Neural progenitor cell (in vitro differentiated cells): ENCODE data around the gene TEX13C. TPM values are rescaled to one million over a fixed set of nuclear protein-coding genes. Genes with fewer than 3 reads are reported as not detected.

ENCODE experiments used
- DNase-seq: peaks from one replicate; pipeline ENCODE4 v3.0.0-alpha.2; 2016; ENCODE audit warnings: low spot score
- H2AFZ ChIP-seq: fragments of 200-600 bp; sonication (generic); replicated peaks from 2 replicates; pipeline ENCODE4 v1.6.1; 2016; ENCODE audit warnings: antibody characterized with exemption
- H3F3A ChIP-seq: fragments of 200-600 bp; sonication (generic); 2 replicates; pipeline ENCODE4 v1.6.1; 2016; ENCODE audit warnings: antibody characterized with exemption, low read depth
- H3K27ac ChIP-seq: fragments of 200-600 bp; sonication (generic); 2 replicates; pipeline ENCODE4 v1.5.1; 2016; ENCODE audit warnings: mild to moderate bottlenecking
- H3K27me3 ChIP-seq: fragments of 200-600 bp; sonication (generic); 2 replicates; pipeline ENCODE4 v1.6.1; 2016; ENCODE audit warnings: mild to moderate bottlenecking, moderate library complexity
- H3K36me3 ChIP-seq: fragments of 200-600 bp; sonication (generic); 2 replicates; pipeline ENCODE4 v1.5.1; 2016
- H3K4me1 ChIP-seq: fragments of 200-600 bp; sonication (generic); 2 replicates; pipeline ENCODE4 v1.6.1; 2016; ENCODE audit warnings: mixed run types
- H3K4me2 ChIP-seq: fragments of 200-600 bp; sonication (generic); 2 replicates; pipeline ENCODE4 v1.6.1; 2016
- H3K4me3 ChIP-seq: fragments of 200-600 bp; sonication (generic); 2 replicates; pipeline ENCODE4 v1.5.1; 2016
- H3K79me2 ChIP-seq: fragments of 200-600 bp; sonication (generic); 2 replicates; pipeline ENCODE4 v1.6.1; 2016; ENCODE audit warnings: low read depth
- H3K9ac ChIP-seq: fragments of 200-600 bp; sonication (generic); 2 replicates; pipeline ENCODE4 v1.6.1; 2016
- H3K9me3 ChIP-seq: fragments of 200-600 bp; sonication (generic); 2 replicates; pipeline ENCODE4 v1.5.1; 2016; ENCODE audit warnings: low read depth
- H4K20me1 ChIP-seq: fragments of 200-600 bp; sonication (generic); 2 replicates; pipeline ENCODE4 v1.6.1; 2016; ENCODE audit warnings: low read depth
- H3K27ac Mint-ChIP-seq: 3 replicates; pipeline ENCODE4 v1.8.0; 2021; ENCODE audit warnings: mixed read lengths
- H3K27me3 Mint-ChIP-seq: 2 replicates; pipeline ENCODE4 v1.8.0; 2022; ENCODE audit warnings: low read depth, mild to moderate bottlenecking, inconsistent platforms, moderate library complexity, mixed read lengths; ENCODE audit not compliant: insufficient read depth
- H3K36me3 Mint-ChIP-seq: 3 replicates; pipeline ENCODE4 v1.8.0; 2021; ENCODE audit warnings: mixed read lengths
- H3K4me1 Mint-ChIP-seq: 3 replicates; pipeline ENCODE4 v1.8.0; 2021; ENCODE audit warnings: mixed read lengths
- H3K4me3 Mint-ChIP-seq: 3 replicates; pipeline ENCODE4 v1.8.0; 2021; ENCODE audit warnings: mild to moderate bottlenecking, moderate library complexity, mixed read lengths
- H3K9me3 Mint-ChIP-seq: 3 replicates; pipeline ENCODE4 v1.8.0; 2020; ENCODE audit warnings: mixed read lengths
- EZH2 ChIP-seq: fragments of 200-600 bp; sonication (generic); IDR thresholded peaks from 2 replicates; pipeline ENCODE4 v1.6.1; 2017; ENCODE audit warnings: antibody characterized with exemption, mild to moderate bottlenecking, moderate library complexity
- EZH2phosphoT487 ChIP-seq: fragments of 200-600 bp; sonication (generic); IDR thresholded peaks from 2 replicates; pipeline ENCODE4 v1.6.1; 2017; ENCODE audit warnings: antibody characterized with exemption
- total RNA-seq: library from RNA; depleted of rRNA; stranded (reverse); fragments of >200 nt; gene quantifications from 2 replicates; pipeline ENCODE4 v1.2.3, GENCODE V29; 2015; ENCODE audit warnings: low replicate concordance
- TF ChIP-seq, protein P1 (sequence below): fragments of 200-600 bp; sonication (generic); IDR thresholded peaks from 2 replicates; pipeline ENCODE4 v1.5.1; 2017; ENCODE audit warnings: antibody characterized with exemption, mild to moderate bottlenecking

TEX13C gene
- total RNA-seq, 1 donor from 2014 or later, result not detected

DNA sequence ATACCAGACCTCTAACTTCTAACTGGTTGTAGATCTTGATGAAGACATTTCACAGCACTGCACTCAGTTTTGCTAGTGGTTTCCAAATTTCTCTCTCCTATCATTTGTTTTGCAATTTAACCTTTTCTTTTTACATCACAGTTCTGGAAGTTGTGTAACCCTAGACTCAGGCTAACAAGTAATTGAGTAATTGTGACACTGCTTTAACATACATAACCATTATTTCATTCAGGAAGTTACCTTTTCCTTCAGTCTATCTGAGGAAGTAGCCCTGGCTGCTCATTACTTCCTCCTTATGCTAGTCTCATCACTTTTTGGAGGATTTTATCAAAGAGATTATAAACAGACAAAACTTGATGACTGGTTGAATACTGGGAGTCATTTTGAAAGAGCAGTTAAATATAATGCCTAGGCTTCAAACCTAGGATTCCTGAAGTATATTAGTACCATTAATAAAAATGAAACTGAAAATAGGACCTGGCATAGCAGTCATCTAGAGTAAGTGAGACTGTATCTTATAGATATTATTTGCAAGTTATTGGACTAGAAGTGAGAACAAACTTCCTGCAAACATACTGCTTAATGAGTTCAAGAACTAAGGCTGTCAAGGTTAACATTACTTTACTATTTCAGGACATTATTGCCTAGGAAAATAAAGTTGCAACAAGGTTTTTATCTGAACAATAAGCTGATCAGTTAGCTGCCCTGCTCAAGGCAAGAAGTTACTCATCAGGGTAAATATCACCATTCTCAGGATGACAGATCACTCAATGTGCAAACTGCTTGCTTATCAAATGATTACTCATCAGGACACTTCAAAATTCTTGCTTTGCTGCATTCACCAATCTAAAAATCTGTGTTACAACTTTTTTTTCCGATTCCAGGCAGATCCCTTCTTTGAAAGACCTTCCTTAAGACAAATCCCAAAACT, 25.6 kb upstream of the TEX13C start:
- Histone ChIP-seq H3K4me1 (no peaks in the 10 kb centered on the region), H3F3A (no peaks in the 10 kb centered on the region), H3K4me3 (no peak overlapping the region), H3K4me2 (no peak overlapping the region), H3K9ac (no peak overlapping the region), H3K36me3 (no peaks in the 10 kb centered on the region), H3K9me3 (no peaks in the 10 kb centered on the region), H3K27me3 (no peaks in the 10 kb centered on the region), H3K27ac (no peak overlapping the region), H3K79me2 (no peaks in the 10 kb centered on the region), H2AFZ (no peak overlapping the region), H4K20me1 (no peaks in the 10 kb centered on the region)
- Mint-ChIP-seq H3K27ac (no peak overlapping the region), H3K9me3 (no peaks in the 10 kb centered on the region), H3K36me3 (no peaks in the 10 kb centered on the region), H3K4me1 (peaks cover 2% of the 10 kb centered on the region), H3K27me3 (no peaks in the 10 kb centered on the region), H3K4me3 (no peak overlapping the region)
- TF ChIP-seq EZH2, result no peak
- TF ChIP-seq EZH2phosphoT487, result no peak
- TF ChIP-seq, protein P1, sequence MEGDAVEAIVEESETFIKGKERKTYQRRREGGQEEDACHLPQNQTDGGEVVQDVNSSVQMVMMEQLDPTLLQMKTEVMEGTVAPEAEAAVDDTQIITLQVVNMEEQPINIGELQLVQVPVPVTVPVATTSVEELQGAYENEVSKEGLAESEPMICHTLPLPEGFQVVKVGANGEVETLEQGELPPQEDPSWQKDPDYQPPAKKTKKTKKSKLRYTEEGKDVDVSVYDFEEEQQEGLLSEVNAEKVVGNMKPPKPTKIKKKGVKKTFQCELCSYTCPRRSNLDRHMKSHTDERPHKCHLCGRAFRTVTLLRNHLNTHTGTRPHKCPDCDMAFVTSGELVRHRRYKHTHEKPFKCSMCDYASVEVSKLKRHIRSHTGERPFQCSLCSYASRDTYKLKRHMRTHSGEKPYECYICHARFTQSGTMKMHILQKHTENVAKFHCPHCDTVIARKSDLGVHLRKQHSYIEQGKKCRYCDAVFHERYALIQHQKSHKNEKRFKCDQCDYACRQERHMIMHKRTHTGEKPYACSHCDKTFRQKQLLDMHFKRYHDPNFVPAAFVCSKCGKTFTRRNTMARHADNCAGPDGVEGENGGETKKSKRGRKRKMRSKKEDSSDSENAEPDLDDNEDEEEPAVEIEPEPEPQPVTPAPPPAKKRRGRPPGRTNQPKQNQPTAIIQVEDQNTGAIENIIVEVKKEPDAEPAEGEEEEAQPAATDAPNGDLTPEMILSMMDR, result no peak
- no peak for DNase-seq

DNA sequence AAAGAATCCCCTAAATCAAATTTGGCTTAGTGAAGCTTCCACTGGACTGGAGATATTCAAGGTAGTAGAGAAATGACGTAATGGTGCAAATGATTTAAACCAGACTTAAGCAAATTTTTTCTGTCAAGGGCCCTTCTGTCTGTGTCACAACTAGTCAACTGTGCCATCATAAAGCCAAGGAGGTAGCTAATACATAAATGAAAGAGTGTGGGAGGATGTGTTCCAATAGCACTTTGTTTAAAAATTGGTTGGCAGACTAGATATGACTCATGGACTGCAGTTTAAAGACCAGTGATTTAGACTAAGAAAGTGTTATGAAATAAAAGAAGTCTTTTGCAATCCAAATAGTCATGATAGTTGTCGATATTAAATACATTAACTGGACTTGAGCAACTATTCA, 24.3 kb upstream of the TEX13C start:
- H4K20me1 ChIP-seq, result no peaks in the 10 kb centered on the region
- H3K79me2 ChIP-seq, result no peaks in the 10 kb centered on the region
- H3K27me3 ChIP-seq, result no peaks in the 10 kb centered on the region
- H3K27ac ChIP-seq, result no peak overlapping the region
- no peak overlapping the region for H3K9ac ChIP-seq
- DNase-seq, result no peak
- no peaks in the 10 kb centered on the region for H3K9me3 ChIP-seq
- no peaks in the 10 kb centered on the region for H3K4me1 ChIP-seq
- no peak overlapping the region for H2AFZ ChIP-seq
- H3F3A ChIP-seq, result no peaks in the 10 kb centered on the region
- TF ChIP-seq EZH2 (no peak), EZH2phosphoT487 (no peak)
- TF ChIP-seq, protein P1, result no peak
- Mint-ChIP-seq H3K4me3 (no peak overlapping the region), H3K27ac (no peak overlapping the region), H3K36me3 (no peaks in the 10 kb centered on the region), H3K27me3 (no peaks in the 10 kb centered on the region), H3K9me3 (no peaks in the 10 kb centered on the region), H3K4me1 (peaks cover 2% of the 10 kb centered on the region)
- H3K4me3 ChIP-seq, result no peak overlapping the region
- H3K36me3 ChIP-seq, result no peaks in the 10 kb centered on the region
- H3K4me2 ChIP-seq, result no peak overlapping the region

DNA sequence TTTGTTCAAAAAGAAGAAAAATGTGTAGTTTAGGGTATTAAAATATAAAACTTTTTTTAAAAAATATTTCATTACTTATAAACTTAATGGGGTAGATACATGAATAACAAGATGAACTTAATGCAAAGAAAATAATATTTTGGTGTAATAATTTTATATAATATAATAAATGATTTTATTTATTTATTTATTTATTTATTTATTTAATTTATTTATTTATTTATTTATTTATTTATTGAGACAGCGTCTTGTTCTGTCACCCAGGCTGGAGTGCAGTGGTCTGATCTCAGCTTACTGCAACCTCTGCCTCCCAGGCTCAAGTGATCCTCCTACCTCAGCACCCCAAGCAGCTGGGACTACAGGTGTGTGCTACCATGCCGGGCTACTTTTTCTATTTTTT, 20.8 kb upstream of the TEX13C start:
- Mint-ChIP-seq H3K27me3 (no peaks in the 10 kb centered on the region), H3K36me3 (no peaks in the 10 kb centered on the region), H3K9me3 (no peaks in the 10 kb centered on the region), H3K4me1 (peaks cover 2% of the 10 kb centered on the region), H3K4me3 (no peak overlapping the region), H3K27ac (no peak overlapping the region)
- no peak for DNase-seq
- no peak overlapping the region for H3K9ac ChIP-seq
- H3K4me1 ChIP-seq, result no peaks in the 10 kb centered on the region
- H3F3A ChIP-seq, result no peaks in the 10 kb centered on the region
- H3K4me2 ChIP-seq, result no peak overlapping the region
- H3K27me3 ChIP-seq, result no peaks in the 10 kb centered on the region
- no peak overlapping the region for H2AFZ ChIP-seq
- H3K27ac ChIP-seq, result no peak overlapping the region
- no peaks in the 10 kb centered on the region for H3K79me2 ChIP-seq
- H4K20me1 ChIP-seq, result no peaks in the 10 kb centered on the region
- peaks cover 2% of the 10 kb centered on the region for H3K9me3 ChIP-seq
- H3K4me3 ChIP-seq, result no peak overlapping the region
- H3K36me3 ChIP-seq, result no peaks in the 10 kb centered on the region
- no peak for TF ChIP-seq EZH2phosphoT487
- TF ChIP-seq, protein P1, result no peak
- no peak for TF ChIP-seq EZH2
